ENCODE data around the gene TUBA8.
"Not testable (repeated sequence)": the region's sequence is repeated elsewhere in the genome, so short reads cannot be mapped to it uniquely, and the experiment has no call there.

TUBA8 gene

GRCh38 chr22:18071968-18072310 is 38.7 kb upstream of the TUBA8 start:
- no peak for DNase-seq (ENCODE audit: low read depth)
- no peak for TF ChIP-seq CTCF (IDR thresholded peaks at IDR 0.05; ENCODE audit: control insufficient read depth, insufficient read depth, low read depth, low read length, missing control alignments)
- no peak overlapping the region for H3K4me3 ChIP-seq (ENCODE audit: control insufficient read depth, low read depth, low read length)

- TF ChIP-seq CTCF (IDR thresholded peaks at IDR 0.05; ENCODE audit: control insufficient read depth, insufficient read depth, low read depth, low read length, missing control alignments): no peak
- DNase-seq (ENCODE audit: low read depth): no peak
Measured at GRCh38 chr22:18073467-18073866, 37.1 kb upstream of the TUBA8 start.

GRCh38 chr22:18073927-18074326 is 36.7 kb upstream of the TUBA8 start:
- not testable (repeated sequence) for DNase-seq (ENCODE audit: low read depth); H3K4me3 ChIP-seq (ENCODE audit: control insufficient read depth, low read depth, low read length)

More at GRCh38 chr22:18073467-18073866, 37.1 kb upstream of the TUBA8 start:
- H3K4me3 ChIP-seq (ENCODE audit: control insufficient read depth, low read depth, low read length): no peak overlapping the region

GRCh38 chr22:18075101-18075719 is 35.4 kb upstream of the TUBA8 start:
- no peak for TF ChIP-seq CTCF (IDR thresholded peaks at IDR 0.05; ENCODE audit: control insufficient read depth, insufficient read depth, low read depth, low read length, missing control alignments)
- H3K4me3 ChIP-seq (ENCODE audit: control insufficient read depth, low read depth, low read length): no peak overlapping the region
- DNase-seq (ENCODE audit: low read depth): no peak

GRCh38 chr22:18075720-18076497 is 34.7 kb upstream of the TUBA8 start:
- peak; percentile 82 for TF ChIP-seq CTCF (IDR thresholded peaks at IDR 0.05; ENCODE audit: control insufficient read depth, insufficient read depth, low read depth, low read length, missing control alignments)
- peak; percentile 74 for DNase-seq (ENCODE audit: low read depth)
- H3K4me3 ChIP-seq (ENCODE audit: control insufficient read depth, low read depth, low read length): no peak overlapping the region

- TF ChIP-seq CTCF (IDR thresholded peaks at IDR 0.05; ENCODE audit: control insufficient read depth, insufficient read depth, low read depth, low read length, missing control alignments): no peak
- no peak for DNase-seq (ENCODE audit: low read depth)
- H3K4me3 ChIP-seq (ENCODE audit: control insufficient read depth, low read depth, low read length): peak overlapping the region; percentile 66
Measured at GRCh38 chr22:18077087-18077638, 33.4 kb upstream of the TUBA8 start.
